GM23248 (cell line): ENCODE results near the gene ACOX3. TPM values are rescaled to one million over a fixed set of nuclear protein-coding genes. Genes with fewer than 3 reads are reported as not detected.

ENCODE experiments used
- DNase-seq: peaks from one replicate; pipeline ENCODE4 v3.0.0-alpha.2; 2015
- H2AFZ ChIP-seq: fragments of 200-600 bp; sonication (generic); 2 replicates; pipeline ENCODE4 v1.6.1; 2016; ENCODE audit warnings: antibody characterized with exemption
- H3F3A ChIP-seq: fragments of 200-600 bp; sonication (generic); 2 replicates; pipeline ENCODE4 v1.6.1; 2016; ENCODE audit warnings: mild to moderate bottlenecking, antibody characterized with exemption, mixed run types; ENCODE audit not compliant: insufficient read depth
- H3K27ac ChIP-seq: fragments of 200-600 bp; sonication (generic); 2 replicates; pipeline ENCODE4 v1.5.1; 2016; ENCODE audit warnings: mild to moderate bottlenecking
- H3K27me3 ChIP-seq: fragments of 200-600 bp; sonication (generic); replicated peaks from 2 replicates; pipeline ENCODE4 v1.6.1; 2016; ENCODE audit warnings: mild to moderate bottlenecking; ENCODE audit not compliant: insufficient read depth
- H3K36me3 ChIP-seq: fragments of 200-600 bp; sonication (generic); 2 replicates; pipeline ENCODE4 v1.6.1; 2016; ENCODE audit warnings: low read depth, mild to moderate bottlenecking
- H3K4me1 ChIP-seq: fragments of 200-600 bp; sonication (generic); 2 replicates; pipeline ENCODE4 v1.6.1; 2016; ENCODE audit warnings: mild to moderate bottlenecking; ENCODE audit not compliant: insufficient read depth
- H3K4me2 ChIP-seq: fragments of 200-600 bp; sonication (generic); one replicate; pipeline ENCODE4 v1.6.1; 2016; ENCODE audit warnings: mild to moderate bottlenecking; ENCODE audit not compliant: unreplicated experiment
- H3K4me3 ChIP-seq: fragments of 200-600 bp; sonication (generic); 2 replicates; pipeline ENCODE4 v1.5.1; 2016; ENCODE audit warnings: mild to moderate bottlenecking
- H3K79me2 ChIP-seq: fragments of 200-600 bp; sonication (generic); 2 replicates; pipeline ENCODE4 v1.6.1; 2016; ENCODE audit warnings: mild to moderate bottlenecking; ENCODE audit not compliant: insufficient read depth
- H3K9ac ChIP-seq: fragments of 200-600 bp; sonication (generic); 2 replicates; pipeline ENCODE4 v1.6.1; 2016; ENCODE audit warnings: mild to moderate bottlenecking
- H3K9me2 ChIP-seq: fragments of 200-600 bp; sonication (generic); 2 replicates; pipeline ENCODE4 v1.6.1; 2016; ENCODE audit warnings: mixed run types, mild to moderate bottlenecking, moderate library complexity; ENCODE audit not compliant: insufficient read depth
- H3K9me3 ChIP-seq: fragments of 200-600 bp; sonication (generic); one replicate; pipeline ENCODE4 v1.6.1; 2017; ENCODE audit warnings: low read depth
- H4K20me1 ChIP-seq: fragments of 200-600 bp; sonication (generic); 2 replicates; pipeline ENCODE4 v1.6.0; 2016; ENCODE audit not compliant: insufficient read depth
- EZH2 ChIP-seq: fragments of 200-600 bp; sonication (generic); IDR thresholded peaks from 2 replicates; pipeline ENCODE4 v1.6.1; 2018; ENCODE audit warnings: antibody characterized with exemption, mild to moderate bottlenecking; ENCODE audit not compliant: insufficient read depth, poor library complexity, severe bottlenecking
- EZH2phosphoT487 ChIP-seq: fragments of 200-600 bp; sonication (generic); IDR thresholded peaks from 2 replicates; pipeline ENCODE4 v1.6.1; 2018; ENCODE audit warnings: antibody characterized with exemption, moderate library complexity, mild to moderate bottlenecking, low read depth; ENCODE audit not compliant: insufficient read depth
- WGBS, 2 experiments: methylation state at CpG; one replicate each; pipeline ENCODE4 v1.1.6; 2015 to 2017; ENCODE audit warnings: low lambda C conversion rate in 2 of 2, low coverage in 1 of 2; ENCODE audit errors: missing lambda C conversion rate in 2 of 2; 5-methylcytosine and 5-hydroxymethylcytosine counted together
- in situ Hi-C: fragments of 300-500 bp; cut with MboI; formaldehyde crosslinking; loops from 2 replicates; pipeline ENCODE4 v1.15.0; 2020
- polyA plus RNA-seq: library from polyadenylated mRNA; unstranded; fragments of >200 nt; fragmentation: Nextera tagmentation; extraction: Ambion mirVana; gene quantifications from 2 replicates; pipeline ENCODE4 v1.2.1, GENCODE V29; 2016
- total RNA-seq: library from RNA; depleted of rRNA; stranded (reverse); fragments of >200 nt; shearing (Covaris generic); gene quantifications from 2 replicates; pipeline ENCODE4 v1.2.3, GENCODE V29; 2014

The ACOX3 gene
- total and polyA plus RNA-seq, 2 experiments from 2014 or later, result 24.7 to 33.8 TPM

GRCh38 chr4:8322794-8323704, 117.5 kb downstream of the ACOX3 start:
- no peaks in the 10 kb centered on the region for H3K36me3 ChIP-seq
- peaks cover 11% of the 10 kb centered on the region for H3K4me1 ChIP-seq
- in situ Hi-C loops, result no loop called here
- no peak for DNase-seq
- TF ChIP-seq EZH2 (no peak), EZH2phosphoT487 (no peak)
- no peaks in the 10 kb centered on the region for H3K79me2 ChIP-seq
- H3K9me2 ChIP-seq, result no peaks in the 10 kb centered on the region
- H4K20me1 ChIP-seq, result no peaks in the 10 kb centered on the region
- H3K9me3 ChIP-seq, result no peaks in the 10 kb centered on the region
- no peak overlapping the region for H3K27ac ChIP-seq
- H3K4me3 ChIP-seq, result no peak overlapping the region
- 68 to 71% methylated on average over 9 of the region's 9 CpGs for WGBS, 2 experiments
- H3K27me3 ChIP-seq, result no peaks in the 10 kb centered on the region
- H3K4me2 ChIP-seq, result no peak overlapping the region
- no peaks in the 10 kb centered on the region for H3F3A ChIP-seq
- no peak overlapping the region for H2AFZ ChIP-seq
- no peak overlapping the region for H3K9ac ChIP-seq

- H3K9me3 ChIP-seq, result no peaks in the 10 kb centered on the region
- no peak for DNase-seq
- H3F3A ChIP-seq, result no peaks in the 10 kb centered on the region
- no peak overlapping the region for H2AFZ ChIP-seq
- TF ChIP-seq EZH2, result no peak
- TF ChIP-seq EZH2phosphoT487, result no peak
- H3K36me3 ChIP-seq, result no peaks in the 10 kb centered on the region
- H3K4me2 ChIP-seq, result no peak overlapping the region
- no peaks in the 10 kb centered on the region for H3K27me3 ChIP-seq
- WGBS, 2 experiments, result 52 to 58% methylated on average over 5 of the region's 5 CpGs
- H3K27ac ChIP-seq, result no peak overlapping the region
- in situ Hi-C loops, result no loop called here
- no peaks in the 10 kb centered on the region for H3K9me2 ChIP-seq
- no peaks in the 10 kb centered on the region for H3K79me2 ChIP-seq
- no peak overlapping the region for H3K4me3 ChIP-seq
- peaks cover 11% of the 10 kb centered on the region for H3K4me1 ChIP-seq
- H3K9ac ChIP-seq, result no peak overlapping the region
- no peaks in the 10 kb centered on the region for H4K20me1 ChIP-seq
Observed at GRCh38 chr4:8321771-8322170, 118.8 kb downstream of the ACOX3 start.

GRCh38 chr4:8321220-8321619, 119.3 kb downstream of the ACOX3 start:
- no peak for DNase-seq
- no peak overlapping the region for H3K9ac ChIP-seq
- no peaks in the 10 kb centered on the region for H3K27me3 ChIP-seq
- no peak overlapping the region for H2AFZ ChIP-seq
- peaks cover 11% of the 10 kb centered on the region for H3K4me1 ChIP-seq
- H3K4me3 ChIP-seq, result no peak overlapping the region
- H3K4me2 ChIP-seq, result no peak overlapping the region
- no peaks in the 10 kb centered on the region for H4K20me1 ChIP-seq
- H3K9me2 ChIP-seq, result no peaks in the 10 kb centered on the region
- no peaks in the 10 kb centered on the region for H3F3A ChIP-seq
- no peaks in the 10 kb centered on the region for H3K79me2 ChIP-seq
- no peak for TF ChIP-seq EZH2
- TF ChIP-seq EZH2phosphoT487, result no peak
- no peaks in the 10 kb centered on the region for H3K9me3 ChIP-seq
- H3K27ac ChIP-seq, result no peak overlapping the region
- in situ Hi-C loops, result no loop called here
- no peaks in the 10 kb centered on the region for H3K36me3 ChIP-seq
- WGBS, 2 experiments, result 81 to 91% methylated on average over 2 of the region's 2 CpGs

DNA sequence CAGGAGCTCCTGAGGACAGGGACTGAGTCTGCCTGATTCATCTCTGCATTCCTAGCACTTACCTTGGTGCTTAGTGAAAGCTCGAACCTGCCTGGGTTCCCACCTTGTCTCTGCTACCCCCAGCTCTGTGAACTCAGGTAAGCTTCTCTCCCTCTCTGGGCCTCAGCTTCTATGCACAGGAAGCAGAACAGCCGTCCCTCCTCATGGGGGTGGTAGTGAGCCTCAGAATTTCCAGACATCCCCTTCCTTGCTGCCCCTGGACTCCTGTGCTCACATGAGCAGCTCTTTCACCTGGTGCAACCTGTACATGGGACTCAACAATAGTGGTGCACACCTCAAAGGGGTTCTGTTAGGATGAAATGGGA, 120.2 kb downstream of the ACOX3 start:
- Histone ChIP-seq H3K9me3 (no peaks in the 10 kb centered on the region), H4K20me1 (no peaks in the 10 kb centered on the region), H3K9ac (no peak overlapping the region), H3K9me2 (no peaks in the 10 kb centered on the region), H3K27me3 (no peaks in the 10 kb centered on the region), H2AFZ (no peak overlapping the region), H3K4me1 (peaks cover 12% of the 10 kb centered on the region), H3K79me2 (no peaks in the 10 kb centered on the region), H3K4me2 (no peak overlapping the region), H3F3A (no peaks in the 10 kb centered on the region), H3K27ac (no peak overlapping the region), H3K4me3 (no peak overlapping the region), H3K36me3 (no peaks in the 10 kb centered on the region)
- in situ Hi-C loops, result no loop called here
- TF ChIP-seq EZH2phosphoT487 (no peak), EZH2 (no peak)
- 75 to 79% methylated on average over 2 of the region's 2 CpGs for WGBS, 2 experiments
- DNase-seq, result no peak
